Cerebellar nuclear complex (tissue), 1 donor: ENCODE results near the gene AAGAB.

Source experiments
- DNase-seq, 2 experiments: peaks; one replicate each; lab custom pipeline; 2025; lab: John Stamatoyannopoulos, UW

The AAGAB gene

DNA sequence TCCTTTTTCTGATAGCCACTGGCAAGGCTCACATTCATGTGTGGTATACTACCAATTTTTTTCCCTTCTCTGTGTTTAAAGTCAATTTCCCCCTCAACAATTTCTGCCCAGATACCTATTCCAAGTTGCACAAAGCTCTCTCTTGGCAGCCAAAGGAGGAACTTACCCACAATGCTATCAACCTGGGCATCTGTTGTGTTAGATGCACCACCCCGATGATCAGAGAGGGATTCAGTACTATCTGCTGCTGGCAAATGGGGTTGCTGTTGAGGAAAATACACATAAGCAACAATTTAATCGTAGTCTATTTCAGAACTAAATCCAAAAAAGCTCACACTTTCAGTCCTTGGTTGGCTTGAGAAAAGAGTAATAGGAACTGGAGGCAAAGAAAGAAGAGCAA lies 46.1 kb downstream of the AAGAB start:
- no peak for DNase-seq

- DNase-seq: no peak
Measured at GRCh38 chr15:67207555-67208207, 46.8 kb downstream of the AAGAB start.

GRCh38 chr15:67202991-67203390 lies 51.5 kb downstream of the AAGAB start:
- DNase-seq: no peak

- DNase-seq: no peak
Measured at GRCh38 chr15:67202091-67202490, 52.4 kb downstream of the AAGAB start.

- no peak for DNase-seq
Measured at GRCh38 chr15:67201136-67201535, 53.3 kb downstream of the AAGAB start.

- DNase-seq: no peak
Measured at GRCh38 chr15:67199881-67200763, 54.3 kb downstream of the AAGAB start.

DNA sequence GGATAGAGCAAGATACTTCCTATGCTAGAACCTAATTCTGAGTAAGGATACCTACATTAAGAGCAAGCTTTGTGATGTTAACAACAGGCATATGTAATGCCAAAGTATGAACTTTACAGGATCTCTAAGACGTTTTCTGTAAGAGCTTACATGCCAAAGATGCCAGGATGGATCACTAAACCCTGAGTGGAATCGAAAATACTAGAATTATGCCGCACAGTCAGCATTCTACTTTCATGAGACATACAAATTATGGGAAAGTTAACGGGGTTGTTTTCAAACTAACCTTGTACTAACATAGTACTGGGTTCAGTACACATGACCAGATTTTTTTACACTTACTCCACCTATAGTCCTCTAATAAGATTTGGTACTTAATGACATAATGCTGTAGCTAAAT lies 55.1 kb downstream of the AAGAB start:
- DNase-seq: no peak

DNA sequence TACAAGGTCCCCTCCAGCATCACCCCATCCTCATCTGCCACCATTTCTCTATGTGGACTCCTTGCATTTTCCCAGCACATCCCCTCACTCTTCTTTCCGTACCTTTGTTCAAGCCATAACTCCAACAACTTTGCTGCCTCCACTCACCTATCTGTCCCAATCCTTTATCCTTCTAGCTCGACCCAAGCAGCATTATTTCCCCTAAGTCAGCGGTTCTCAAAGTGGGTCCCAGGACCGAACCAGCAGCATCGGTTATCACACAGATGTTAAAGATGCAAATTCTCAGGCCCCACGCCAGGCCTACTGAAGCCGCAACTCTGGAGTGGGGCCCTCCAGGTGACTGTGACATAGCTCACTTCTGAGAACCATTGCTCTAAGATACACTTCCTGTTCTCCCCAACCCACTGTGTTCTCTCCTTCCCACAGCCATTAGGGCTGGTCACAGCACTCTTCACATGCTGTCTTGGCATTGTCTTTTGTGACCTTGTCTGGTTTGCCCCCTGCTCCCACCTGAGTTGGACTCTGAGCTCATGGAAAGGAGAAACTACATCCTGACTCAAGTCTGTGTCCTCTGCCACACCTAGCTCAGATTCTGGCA lies 56.2 kb downstream of the AAGAB start:
- DNase-seq: no peak

GRCh38 chr15:67197364-67197695 lies 57.1 kb downstream of the AAGAB start:
- no peak for DNase-seq

GRCh38 chr15:67196672-67197363 lies 57.6 kb downstream of the AAGAB start:
- DNase-seq: no peak

DNA sequence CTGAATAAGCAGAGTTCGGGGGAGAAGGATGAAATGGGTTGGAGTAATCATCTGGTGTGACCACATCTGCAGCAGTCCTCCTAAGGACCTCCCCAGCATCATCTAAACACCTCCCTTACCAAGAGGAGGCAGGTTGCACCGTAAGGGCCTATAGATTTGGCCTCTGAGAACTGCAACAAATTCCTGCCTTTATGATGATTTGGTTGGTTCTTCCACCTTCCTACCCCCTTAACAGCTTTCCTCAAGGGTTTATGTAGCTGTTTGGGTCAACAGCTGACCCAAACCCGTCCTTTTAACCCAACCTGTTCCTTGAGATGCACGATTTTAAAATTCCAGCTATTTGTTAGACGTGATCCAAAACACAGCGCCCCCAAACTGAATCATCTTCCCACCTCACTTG lies 58.2 kb downstream of the AAGAB start:
- no peak for DNase-seq

- no peak for DNase-seq
Measured at GRCh38 chr15:67195305-67195704, 59.2 kb downstream of the AAGAB start.

DNA sequence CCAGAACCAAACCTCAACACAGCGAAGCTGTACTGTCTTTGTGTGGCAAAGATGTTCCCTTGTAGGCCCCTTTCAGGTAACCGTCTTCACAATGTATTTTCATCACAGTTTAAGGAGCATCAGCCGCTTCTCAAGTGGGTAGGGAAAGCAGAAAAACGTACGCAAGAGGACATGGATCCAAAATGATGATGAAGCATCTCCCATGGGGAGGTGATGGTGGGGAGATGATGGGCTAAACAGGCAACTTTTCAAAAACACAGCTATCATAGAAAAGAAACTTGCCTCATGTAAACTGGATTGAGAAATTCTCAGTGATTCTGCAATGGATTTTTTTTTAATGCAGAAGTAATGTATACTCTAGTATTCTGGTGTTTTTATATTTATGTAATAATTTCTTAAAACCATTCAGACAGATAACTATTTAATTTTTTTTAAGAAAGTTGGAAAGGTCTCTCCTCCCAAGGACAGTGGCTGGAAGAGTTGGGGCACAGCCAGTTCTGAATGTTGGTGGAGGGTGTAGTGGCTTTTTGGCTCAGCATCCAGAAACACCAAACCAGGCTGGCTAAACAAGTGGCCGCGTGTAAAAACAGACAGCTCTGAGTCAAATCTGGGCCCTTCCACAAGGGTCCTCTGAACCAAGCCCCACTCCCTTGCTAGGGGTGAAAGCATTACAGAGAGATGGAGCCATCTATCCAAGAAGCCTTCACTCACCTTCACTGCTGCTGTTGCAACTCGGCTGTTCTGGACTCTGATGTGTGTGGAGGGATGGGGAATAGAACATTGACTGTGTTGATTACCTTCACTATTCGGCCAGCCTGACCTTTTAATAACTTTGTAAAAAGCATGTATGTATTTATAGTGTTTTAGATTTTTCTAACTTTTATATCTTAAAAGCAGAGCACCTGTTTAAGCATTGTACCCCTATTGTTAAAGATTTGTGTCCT lies 60.0 kb downstream of the AAGAB start:
- DNase-seq: no peak

- no peak for DNase-seq
Measured at GRCh38 chr15:67193223-67193990, 61.1 kb downstream of the AAGAB start.

GRCh38 chr15:67192185-67192820 lies 62.2 kb downstream of the AAGAB start:
- DNase-seq: no peak

DNA sequence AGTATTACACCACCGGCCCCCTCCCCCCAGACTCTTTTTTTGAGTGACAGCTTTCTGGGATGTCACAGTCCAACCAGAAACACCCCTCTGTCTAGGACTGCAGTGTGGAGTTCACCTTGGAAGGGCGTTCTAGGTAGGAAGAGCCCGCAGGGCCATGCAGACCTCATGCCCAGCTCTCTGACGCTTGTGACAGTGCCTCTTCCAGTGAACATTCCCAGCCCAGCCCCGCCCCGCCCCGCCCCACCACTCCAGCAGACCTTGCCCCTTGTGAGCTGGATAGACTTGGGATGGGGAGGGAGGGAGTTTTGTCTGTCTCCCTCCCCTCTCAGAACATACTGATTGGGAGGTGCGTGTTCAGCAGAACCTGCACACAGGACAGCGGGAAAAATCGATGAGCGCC lies 63.6 kb downstream of the AAGAB start:
- no peak for DNase-seq

DNA sequence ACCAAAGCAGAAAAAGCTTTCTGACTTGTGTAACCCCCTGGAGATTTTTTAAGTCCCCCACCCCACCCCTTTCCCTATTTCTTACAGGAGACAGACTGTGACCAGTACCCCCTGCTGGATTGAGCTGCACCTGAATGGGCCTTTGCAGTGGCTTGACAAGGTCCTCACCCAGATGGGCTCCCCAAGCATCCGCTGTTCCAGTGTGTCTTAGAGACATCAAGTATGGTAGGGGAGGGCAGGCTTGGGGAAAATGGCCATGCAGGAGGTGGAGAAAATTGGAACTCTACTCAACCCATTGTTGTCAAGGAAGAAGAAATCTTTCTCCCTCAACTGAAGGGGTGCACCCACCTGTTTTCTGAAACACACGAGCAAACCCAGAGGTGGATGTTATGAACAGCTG lies 64.1 kb downstream of the AAGAB start:
- DNase-seq: no peak

DNA sequence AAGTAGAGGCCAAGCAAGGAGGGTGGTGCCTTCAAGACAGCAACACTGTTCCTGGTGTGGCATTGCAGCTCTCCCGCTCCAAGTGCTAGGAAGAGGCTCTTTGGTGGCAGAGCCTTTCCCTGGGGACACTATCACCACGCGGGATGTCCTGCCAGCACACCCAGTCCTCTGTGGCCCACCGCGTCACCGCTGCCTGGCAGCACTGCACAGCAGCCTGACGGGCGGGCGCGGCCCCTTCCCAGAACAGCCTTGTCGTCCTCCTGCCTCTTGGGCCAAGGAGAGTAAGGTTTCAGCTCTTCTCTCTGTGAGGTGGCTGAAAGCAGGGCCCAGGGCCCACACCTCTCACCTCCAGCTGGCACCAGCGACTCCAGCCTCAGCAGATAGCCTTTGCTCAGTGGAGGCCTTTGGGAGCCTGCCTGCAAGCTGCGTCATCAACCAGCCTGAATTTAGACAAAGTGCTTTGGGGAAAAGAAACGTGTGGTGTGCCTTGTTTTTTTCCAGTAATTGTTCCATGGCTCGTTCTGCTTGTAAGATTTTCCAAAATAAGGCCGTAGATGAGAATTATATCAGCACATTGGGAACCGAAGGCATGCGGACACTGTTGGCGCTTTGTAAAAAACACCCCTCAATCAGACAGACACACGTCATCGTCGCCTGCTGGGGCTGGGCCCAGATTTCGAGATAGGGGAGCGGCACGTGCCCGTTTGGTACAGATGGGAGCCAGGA lies 65.0 kb downstream of the AAGAB start:
- DNase-seq: no peak

DNA sequence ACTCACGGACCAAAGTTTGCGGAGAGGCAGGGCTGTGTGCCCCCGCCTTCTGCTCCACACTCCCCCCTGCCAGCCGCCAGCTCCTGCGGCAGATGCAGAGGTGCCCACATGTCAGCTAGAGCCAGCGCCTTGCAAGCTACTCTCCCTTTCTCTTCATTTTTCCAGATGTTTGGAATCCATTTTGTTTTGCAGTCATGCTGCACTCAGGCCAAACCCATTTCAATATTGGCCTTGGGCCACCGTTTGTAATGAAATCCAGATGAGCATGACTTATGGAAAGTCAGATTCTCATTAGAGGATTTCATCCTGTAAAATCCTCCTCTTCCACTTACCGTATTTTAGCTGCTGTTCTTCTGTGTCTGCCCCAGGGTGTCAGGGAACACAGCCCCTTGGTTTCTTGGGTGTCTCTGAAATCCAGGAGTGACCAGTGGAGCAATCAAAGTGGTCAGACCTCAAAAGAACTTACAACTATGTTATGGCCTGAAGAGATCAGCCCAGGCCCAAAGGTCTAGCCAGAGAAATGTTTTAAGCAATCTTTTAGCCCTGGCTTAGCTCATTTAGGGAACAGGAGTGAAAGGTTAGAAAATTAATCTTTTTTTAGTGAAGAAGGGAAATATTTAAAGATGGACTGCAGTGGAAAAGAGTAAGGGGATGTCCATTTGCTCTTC lies 65.8 kb downstream of the AAGAB start:
- DNase-seq: no peak
